K562 (cell line): ENCODE measurements around the gene RPS2. TPM values are rescaled to one million over a fixed set of nuclear protein-coding genes. Genes with fewer than 3 reads are reported as not detected.

Experiments used
- ATF3 ChIP-seq, 2 experiments: fragments of 450-650 bp in 1 of 2; sonication (generic) in 1 of 2; formaldehyde crosslinking in 1 of 2; IDR thresholded peaks in 1 of 2; conservative IDR thresholded peaks in 1 of 2; 2 replicates each; pipeline versions ENCODE4 v1.6.1 to v1.8.1; 2016 to 2023; ENCODE audit warnings: mild to moderate bottlenecking in 2 of 2, moderate library complexity in 2 of 2, inconsistent platforms in 1 of 2, missing genetic modification reagents in 1 of 2
- CEBPZ ChIP-seq: fragments of 150-350 bp; IDR thresholded peaks from 2 replicates; pipeline ENCODE4 v1.6.1; 2014; ENCODE audit warnings: low read depth, mild to moderate bottlenecking, low read length, borderline replicate concordance
- CXXC5 ChIP-seq: fragments of 250-450 bp; sonication (Bioruptor Pico); IDR thresholded peaks from 2 replicates; pipeline ENCODE4 v1.8.0; 2022; ENCODE audit warnings: inconsistent platforms, mild to moderate bottlenecking, moderate library complexity
- ETS2 ChIP-seq: IDR thresholded peaks from 2 replicates; pipeline ENCODE4 v1.6.1; 2016; ENCODE audit warnings: borderline replicate concordance, missing genetic modification characterization, mild to moderate bottlenecking, moderate library complexity, missing compliant biosample characterization; ENCODE audit not compliant: poor library complexity, severe bottlenecking
- IFI16 ChIP-seq: fragments of 250-450 bp; sonication (Bioruptor Pico); IDR thresholded peaks from 2 replicates; pipeline ENCODE4 v2.1.2; 2022; ENCODE audit warnings: mild to moderate bottlenecking, inconsistent platforms
- LEF1 ChIP-seq: fragments of 450-650 bp; IDR thresholded peaks from 2 replicates; pipeline ENCODE4 v1.6.1; 2016; ENCODE audit warnings: mild to moderate bottlenecking
- NFIX ChIP-seq: fragments of 250-450 bp; sonication (Bioruptor Pico); IDR thresholded peaks from 2 replicates; pipeline ENCODE4 v1.4.0; 2020; ENCODE audit warnings: low read depth, mild to moderate bottlenecking, moderate library complexity
- REST ChIP-seq, 2 experiments: fragments of 450-650 bp; formaldehyde crosslinking in 1 of 2; IDR thresholded peaks; 2 replicates each; pipeline versions ENCODE4 v1.4.0 to v1.6.1; 2014 to 2020; ENCODE audit warnings: mild to moderate bottlenecking in 2 of 2, borderline replicate concordance in 1 of 2, low read depth in 1 of 2
- SMARCA4 ChIP-seq: fragments of 450-650 bp; IDR thresholded peaks from 2 replicates; pipeline ENCODE4 v1.6.1; 2016
- SOX6 ChIP-seq: fragments of 450-650 bp; IDR thresholded peaks from 2 replicates; pipeline ENCODE4 v1.6.1; 2014; ENCODE audit warnings: mild to moderate bottlenecking
- TBP ChIP-seq: optimal IDR thresholded peaks from 2 replicates; pipeline ENCODE3; 2011; ENCODE audit warnings: low read depth, low read length, improper control_type of control experiment
- ZFP36 ChIP-seq: fragments of 150-350 bp; IDR thresholded peaks from 2 replicates; pipeline ENCODE4 v1.6.1; 2018; ENCODE audit warnings: low read length, low read depth; ENCODE audit not compliant: partially characterized antibody
- ZNF316 ChIP-seq: fragments of 450-650 bp; IDR thresholded peaks from 2 replicates; pipeline ENCODE4 v1.6.1; 2016
- ZNF354B ChIP-seq: fragments of 250-450 bp; sonication (Bioruptor Pico); IDR thresholded peaks from 2 replicates; pipeline ENCODE4 v1.4.0; 2020
- ZNF436 ChIP-seq: fragments of 250-450, 450-650 bp; sonication (Bioruptor Pico); formaldehyde crosslinking; IDR thresholded peaks from 2 replicates; pipeline ENCODE4 v1.7.0; 2020; ENCODE audit warnings: mild to moderate bottlenecking
- ZZZ3 ChIP-seq: fragments of 450-650 bp; IDR thresholded peaks from 2 replicates; pipeline ENCODE4 v1.6.1; 2016; ENCODE audit warnings: antibody characterized with exemption, mild to moderate bottlenecking, moderate library complexity
- polyA plus RNA-seq, 8 experiments: library from polyadenylated mRNA; depleted of rRNA in 4 of 8; stranded (reverse) in 5 of 8; unstranded in 3 of 8; fragments of >200 nt; fragmentation: Nextera tagmentation in 2 of 8; fragmentation: Illumina TruSeq in 1 of 8; extraction: Ambion mirVana in 2 of 8; extraction: Trizol in 1 of 8; gene quantifications; 2 replicates each; pipeline versions ENCODE4 v1.2.1 to v1.2.3, GENCODE V29; 2011 to 2014; ENCODE audit warnings: inconsistent platforms in 1 of 8, missing spikeins in 1 of 8
- total RNA-seq, 7 experiments: library from RNA; depleted of rRNA in 6 of 7; stranded (reverse); fragments of >200 nt in 6 of 7; fragmentation: Illumina TruSeq in 2 of 7; extraction: Trizol in 2 of 7; gene quantifications; 2 replicates each; pipeline versions ENCODE4 v1.2.1 to v1.2.3, GENCODE V29; 2011 to 2021; ENCODE audit warnings: low replicate concordance in 1 of 7

RPS2 gene
- total and polyA plus RNA-seq, 9 of the 15 experiments (the other 6 are each of a cell fraction or from before 2014, with no cell fraction given): 834 to 4,794 (median 3,793) TPM

DNA sequence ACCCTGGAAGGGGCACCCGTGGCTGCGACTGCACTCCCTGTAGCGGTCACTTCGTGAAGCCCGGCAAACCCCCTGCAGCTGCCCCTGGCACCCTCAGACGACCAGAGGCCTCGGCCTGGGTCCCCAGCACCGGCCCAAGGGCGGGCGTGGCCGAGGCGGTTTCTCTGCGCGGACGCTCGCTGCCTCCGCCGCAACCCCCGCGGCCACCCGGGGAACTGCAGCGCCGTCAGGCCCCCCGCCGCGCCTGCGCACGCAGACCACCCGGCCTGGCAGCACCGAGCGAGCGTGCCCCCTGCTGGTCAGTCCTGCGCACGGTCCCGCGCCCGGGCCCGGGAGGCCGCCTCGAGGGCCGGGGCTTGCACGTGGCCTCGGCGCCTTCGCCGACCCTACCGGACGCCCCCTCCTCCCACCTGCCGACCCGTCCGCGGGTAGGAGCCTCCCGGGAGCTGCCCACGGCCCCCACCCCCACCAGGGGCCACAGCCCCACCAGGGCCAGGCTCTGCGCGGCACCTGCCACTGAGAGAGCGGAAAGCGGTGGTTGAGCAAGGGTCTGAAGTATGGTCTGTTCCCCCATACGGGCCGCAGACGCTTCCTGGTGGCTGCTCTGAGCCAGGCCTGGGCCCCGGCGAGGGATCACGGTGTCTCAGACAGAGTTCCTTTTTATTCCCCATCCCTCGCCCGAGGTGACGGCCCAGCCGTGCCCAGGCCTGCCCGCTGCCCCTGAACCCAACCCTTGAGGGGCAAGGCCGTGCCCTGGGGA is 34.9 kb downstream of the RPS2 start (continued):
- TF ChIP-seq ATF3 (IDR thresholded peaks at IDR 0.05): no peak
- TF ChIP-seq ATF3 (CRISPR knock-in tag; conservative IDR thresholded peaks at IDR 0.05): 0 out of 2 replicates have a peak, but pooled peaks have one; percentile 32
- TF ChIP-seq ZNF316: no peak
- peak; percentile 85 for TF ChIP-seq CXXC5 (CRISPR knock-in tag)
- no peak for TF ChIP-seq SOX6
- no peak for TF ChIP-seq ZNF354B (CRISPR knock-in tag)
- peak; percentile 94 for TF ChIP-seq REST (IDR thresholded peaks at IDR 0.05; ENCODE audit: borderline replicate concordance)
- TF ChIP-seq REST (CRISPR knock-in tag; IDR thresholded peaks at IDR 0.05; ENCODE audit: low read depth): no peak
- no peak for TF ChIP-seq NFIX (CRISPR knock-in tag)
- no peak for TF ChIP-seq SMARCA4
- peak; percentile 49 for TF ChIP-seq TBP
- no peak for TF ChIP-seq ZNF436
- no peak for TF ChIP-seq ZFP36
- no peak for TF ChIP-seq CEBPZ
- TF ChIP-seq IFI16 (CRISPR knock-in tag): no peak
- TF ChIP-seq LEF1: no peak
- no peak for TF ChIP-seq ZZZ3
- no peak for TF ChIP-seq ETS2
